Loucy (cell line): ENCODE data around the gene GTF2IRD1.

Experiments
- CTCF ChIP-seq: fragments of 200-600 bp; sonication (generic); conservative IDR thresholded peaks from 2 replicates; pipeline ENCODE4 v1.5.1; 2014; ENCODE audit warnings: mild to moderate bottlenecking, antibody characterized with exemption, low read length
- EZH2phosphoT487 ChIP-seq: fragments of 200-600 bp; IDR thresholded peaks from 2 replicates; pipeline ENCODE4 v1.6.1; 2018; ENCODE audit warnings: antibody characterized with exemption, mild to moderate bottlenecking, moderate library complexity, borderline replicate concordance

GRCh38 chr7:74455291-74455804 is 1.6 kb downstream of the GTF2IRD1 start:
- TF ChIP-seq CTCF (no peak), EZH2phosphoT487 (no peak)
